ENCODE measurements around the gene DCK. TPM values are rescaled to one million over a fixed set of nuclear protein-coding genes. Genes with fewer than 3 reads are reported as not detected.

Gene DCK
- total RNA-seq, 2 donors from 2014 or later, result 36.6 to 54.2 TPM

DNA sequence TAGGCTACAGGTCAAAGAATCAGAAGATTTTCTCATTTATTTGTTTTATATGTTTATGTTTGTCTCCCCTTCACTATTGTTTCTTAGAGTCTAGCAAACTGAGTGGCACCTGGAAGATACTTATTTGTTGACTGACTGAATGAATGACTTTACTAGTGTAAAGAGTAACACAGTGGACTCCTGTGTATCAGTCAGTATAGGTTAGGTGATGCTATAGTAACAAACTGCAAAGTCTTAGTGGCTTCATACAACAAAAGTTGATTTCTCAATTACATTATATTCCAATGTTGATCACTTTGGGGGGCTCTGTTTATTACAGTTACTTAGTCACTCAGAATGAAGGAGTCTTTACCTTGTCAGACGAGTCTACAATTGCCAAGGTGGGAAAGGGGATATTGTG lies 76.6 kb downstream of the DCK start:
- no peak overlapping the region for H3K27ac Mint-ChIP-seq
- no peaks in the 10 kb centered on the region for H3K9me3 Mint-ChIP-seq
- no peaks in the 10 kb centered on the region for H3K36me3 Mint-ChIP-seq
- DNase-seq (ENCODE audit: low spot score in 2 of 2), result no peak
- no peak for ATAC-seq

DNA sequence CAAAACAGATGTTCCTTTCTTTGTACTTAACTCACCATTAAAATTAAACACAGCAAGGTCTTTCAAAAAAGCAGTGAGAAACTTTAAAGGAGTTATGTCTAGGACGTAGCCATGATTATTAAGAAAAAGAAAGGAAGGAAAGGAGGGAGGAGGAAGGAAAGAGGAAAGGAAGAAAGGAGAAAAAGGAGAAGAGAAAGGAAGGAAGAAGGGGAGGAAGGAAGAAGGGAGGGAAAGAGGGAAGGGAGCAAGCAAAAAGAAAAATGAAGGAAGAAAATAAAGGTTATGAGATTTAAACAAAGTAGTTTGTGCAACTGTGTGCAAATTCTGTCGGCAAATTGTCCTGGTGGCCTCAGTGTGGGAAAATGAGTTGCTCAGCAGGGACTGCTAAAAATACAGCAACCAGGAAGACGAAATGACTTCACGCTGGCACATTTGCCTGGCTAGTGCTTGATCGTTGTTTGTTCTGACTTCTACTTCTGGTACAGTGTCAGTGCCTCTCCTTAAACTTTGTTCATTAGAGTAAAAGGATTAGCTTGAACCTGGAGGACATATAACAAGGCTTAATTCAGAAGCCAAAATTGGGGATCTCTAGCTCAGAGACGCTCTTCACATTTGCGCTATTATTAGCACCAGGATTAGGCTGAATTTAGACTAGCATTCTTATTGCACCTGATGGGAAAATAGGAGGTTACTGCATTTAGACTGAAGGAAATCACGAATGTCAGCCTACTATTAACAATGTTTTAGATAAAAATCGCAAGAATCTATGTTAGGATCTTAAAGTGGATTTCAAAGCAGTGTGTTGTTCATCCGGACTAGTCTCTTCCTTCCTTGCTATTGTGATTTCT lies 81.2 kb downstream of the DCK start:
- H3K9me3 Mint-ChIP-seq, result no peaks in the 10 kb centered on the region
- DNase-seq (ENCODE audit: low spot score in 2 of 2) (no peak), ATAC-seq (no peak)
- no peaks in the 10 kb centered on the region for H3K36me3 Mint-ChIP-seq
- no peak overlapping the region for H3K27ac Mint-ChIP-seq

Other genes with a start within 250 kb of the DCK start
- 10 to 100 TPM; 85.9 to 91.0 TPM for gene GRSF1, start 153.8 kb upstream of the DCK start, total RNA-seq
- gene MOB1B, start 91.3 kb upstream of the DCK start, total RNA-seq, result 10 to 100 TPM; 15.7 to 29.2 TPM